NB4 (cell line): ENCODE data around the gene APOBEC3A.

Experiments
- CTCF ChIP-seq: IDR thresholded peaks from one replicate; pipeline ENCODE4 v1.5.1; 2012; ENCODE audit warnings: low read depth, low read length
- POLR2A ChIP-seq: IDR thresholded peaks from 2 replicates; pipeline ENCODE4 v1.6.1; 2011; ENCODE audit warnings: mild to moderate bottlenecking; ENCODE audit not compliant: insufficient read length; ENCODE audit errors: extremely low read depth

DNA sequence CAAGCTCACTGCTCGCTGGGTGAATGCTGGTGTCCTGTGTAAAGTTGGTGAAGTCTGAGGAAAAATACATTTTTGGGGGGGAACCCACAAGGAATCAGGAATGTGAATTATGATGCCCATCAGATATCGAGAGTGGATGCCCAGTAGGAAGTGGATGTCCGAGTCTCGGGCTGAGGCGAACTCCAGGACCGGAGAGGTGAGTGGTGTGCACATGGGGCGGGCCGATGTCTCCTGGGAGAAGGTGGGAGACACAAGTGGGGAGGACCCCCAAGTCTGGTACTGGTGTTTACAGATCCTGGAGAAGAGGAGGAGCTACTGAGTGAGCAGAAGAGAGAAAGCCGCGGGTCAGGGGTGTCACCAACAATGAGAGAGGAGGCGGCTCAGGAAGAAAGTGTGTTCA is 19.2 kb upstream of the APOBEC3A start:
- TF ChIP-seq CTCF: no peak
- TF ChIP-seq POLR2A: no peak
